HepG2 (cell line): Measurements from ENCODE around the gene TEX30. TPM values are rescaled to one million over a fixed set of nuclear protein-coding genes. Genes with fewer than 3 reads are reported as not detected.

ENCODE experiments used
- ATAC-seq: fragments of 200-7000 bp; cut with Tn5 transposase; 3 replicates; pipeline ENCODE4 v1.9.1; 2020; ENCODE audit warnings: mild to moderate bottlenecking, moderate library complexity
- BruUV-seq: library from RNA; stranded (reverse); fragments of 400-500 nt; replicated peaks from 2 replicates; lab custom pipeline; 2021; lab: Mats Ljungman, UMichigan
- CTCF ChIA-PET: fragments of 300-600 bp; formaldehyde crosslinking; extraction: SDS; loops from one replicate; lab custom pipeline; 2021; ENCODE audit warnings: low total read pairs, inconsistent platforms, low intra/inter-chr PET ratio; lab: Yijun Ruan, JAX
- POLR2A ChIA-PET: fragments of 350-600 bp; sonication (Branson Sonifier 250); formaldehyde crosslinking; loops from one replicate; lab custom pipeline; 2020; ENCODE audit warnings: antibody characterized with exemption, inconsistent platforms; lab: Yijun Ruan, JAX
- DNase-seq: peaks from one replicate; pipeline ENCODE4 v3.0.0-alpha.2; 2015; ENCODE audit warnings: low spot score
- FAIRE-seq: peaks from 3 replicates; lab custom pipeline; 2011; peaks lifted over from hg19 to GRCh38; lab: Jason Lieb, UNC
- H2AFZ ChIP-seq: one replicate; pipeline ENCODE4 v1.6.1; 2011; ENCODE audit warnings: low read length, inconsistent platforms
- H3K27ac ChIP-seq: fragments of 300-600 bp; 3 replicates; pipeline ENCODE4 v1.8.0; 2011; ENCODE audit warnings: mixed run types, mild to moderate bottlenecking, mixed read lengths, low read length, inconsistent platforms; ENCODE audit not compliant: insufficient read depth; ENCODE audit errors: extremely low read length
- H3K27me3 ChIP-seq, 2 experiments: fragments of 200-600 bp in 1 of 2; 2 replicates in 1 of 2; 3 replicates in 1 of 2; pipeline versions ENCODE4 v1.6.0 to v1.8.0; 2011; ENCODE audit warnings: low read length in 2 of 2, mild to moderate bottlenecking in 2 of 2, moderate library complexity in 2 of 2, inconsistent platforms in 1 of 2; ENCODE audit not compliant: insufficient read depth in 2 of 2, control insufficient read depth in 1 of 2
- H3K36me3 ChIP-seq, 2 experiments: fragments of 200-600 bp in 1 of 2; replicated peaks in 1 of 2; 2 replicates in 1 of 2; 3 replicates in 1 of 2; pipeline versions ENCODE4 v1.5.1 to v1.8.0; 2011; ENCODE audit warnings: low read length in 2 of 2, inconsistent platforms in 1 of 2; ENCODE audit not compliant: insufficient read depth in 2 of 2, control insufficient read depth in 1 of 2
- H3K4me1 ChIP-seq: 2 replicates; pipeline ENCODE4 v1.5.1; 2012; ENCODE audit warnings: low read length, inconsistent platforms; ENCODE audit not compliant: insufficient read depth
- H3K4me2 ChIP-seq: 2 replicates; pipeline ENCODE4 v1.6.0; 2011; ENCODE audit warnings: low read depth, low read length, inconsistent platforms
- H3K4me3 ChIP-seq, 3 experiments: fragments of 200-600 bp in 1 of 3; sonication (generic), shearing (Covaris generic) in 1 of 3; replicated peaks in 1 of 3; 2 replicates each; pipeline ENCODE4 v1.5.1; 2011 to 2016; ENCODE audit warnings: low read length in 3 of 3, inconsistent platforms in 2 of 3, low read depth in 2 of 3, mild to moderate bottlenecking in 2 of 3, control low read depth in 1 of 3, mixed read lengths in 1 of 3; ENCODE audit not compliant: insufficient read depth in 1 of 3
- H3K79me2 ChIP-seq: one replicate; pipeline ENCODE4 v1.6.1; 2011; ENCODE audit warnings: low read length, inconsistent platforms; ENCODE audit not compliant: insufficient read depth
- H3K9ac ChIP-seq: 2 replicates; pipeline ENCODE4 v1.6.0; 2011; ENCODE audit warnings: mild to moderate bottlenecking, low read depth, low read length, inconsistent platforms; ENCODE audit not compliant: insufficient read depth
- H3K9me3 ChIP-seq: 2 replicates; pipeline ENCODE4 v1.5.1; 2012; ENCODE audit warnings: mild to moderate bottlenecking, low read length
- H4K20me1 ChIP-seq: 2 replicates; pipeline ENCODE4 v1.6.0; 2011; ENCODE audit warnings: inconsistent platforms, mild to moderate bottlenecking, low read length, moderate library complexity; ENCODE audit not compliant: insufficient read depth
- CCDC6 ChIP-seq: sonication (generic); formaldehyde crosslinking; IDR thresholded peaks from 2 replicates; pipeline ENCODE4 v1.8.1; 2022; ENCODE audit warnings: mild to moderate bottlenecking, missing genetic modification reagents, moderate library complexity
- LCORL ChIP-seq, 2 experiments: fragments of 450-650 bp in 1 of 2; sonication (generic) in 1 of 2; formaldehyde crosslinking in 1 of 2; IDR thresholded peaks; 2 replicates each; pipeline versions ENCODE4 v1.5.0 to v1.6.1; 2017 to 2020; ENCODE audit warnings: antibody characterized with exemption in 1 of 2, missing genetic modification reagents in 1 of 2
- MTA3 ChIP-seq: sonication (generic); formaldehyde crosslinking; IDR thresholded peaks from 2 replicates; pipeline ENCODE4 v1.4.0; 2020; ENCODE audit warnings: missing genetic modification reagents
- SKI ChIP-seq: fragments of 450-650 bp; IDR thresholded peaks from one replicate; pipeline ENCODE4 v1.6.1; 2018; ENCODE audit warnings: mild to moderate bottlenecking; ENCODE audit not compliant: partially characterized antibody
- YY1 ChIP-seq: IDR thresholded peaks from 2 replicates; pipeline ENCODE4 v1.6.1; 2011; ENCODE audit warnings: low read length, low read depth, moderate library complexity, mild to moderate bottlenecking; ENCODE audit not compliant: insufficient read depth, insufficient replicate concordance
- ZNF816 ChIP-seq: sonication (generic); formaldehyde crosslinking; IDR thresholded peaks from 2 replicates; pipeline ENCODE4 v1.8.0; 2022; ENCODE audit warnings: missing genetic modification reagents, mild to moderate bottlenecking, borderline replicate concordance
- WGBS: methylation state at CpG from one replicate; pipeline ENCODE4 v1.1.6; 2017; ENCODE audit warnings: low lambda C conversion rate; 5-methylcytosine and 5-hydroxymethylcytosine counted together
- in situ Hi-C: cut with HindIII; loops from 2 replicates; pipeline ENCODE4 v1.10.0; 2017; ENCODE audit warnings: low pct_unique_long_range_greater_than_20kb; ENCODE audit not compliant: extremely low pct_ligation_motif_present
- intact Hi-C: fragments of 100-400 bp; cut with micrococcal nuclease; formaldehyde crosslinking; loops from one replicate; pipeline ENCODE4 v1.10.0; 2022; ENCODE audit not compliant: unreplicated experiment
- polyA plus RNA-seq, 8 experiments: library from polyadenylated mRNA; depleted of rRNA in 3 of 8; stranded (reverse) in 7 of 8; unstranded in 1 of 8; fragments of >200 nt; fragmentation: Illumina TruSeq in 4 of 8; extraction: Trizol in 4 of 8; gene quantifications; 2 replicates each; pipeline versions ENCODE4 v1.2.1 to v1.2.3, GENCODE V29; 2011 to 2016; ENCODE audit warnings: low read depth in 4 of 8, missing spikeins in 1 of 8, mixed read lengths in 1 of 8; ENCODE audit not compliant: insufficient read depth in 1 of 8
- total RNA-seq, 5 experiments: library from RNA; depleted of rRNA; stranded (reverse); fragments of >200 nt; fragmentation: Illumina TruSeq; extraction: Trizol; gene quantifications; 2 replicates each; pipeline ENCODE4 v1.2.3, GENCODE V29; 2016; ENCODE audit warnings: low read depth in 1 of 5
- TF ChIP-seq, protein P1 (sequence below): IDR thresholded peaks from 2 replicates; pipeline ENCODE4 v1.6.1; 2016; ENCODE audit warnings: missing compliant biosample characterization, missing genetic modification reagents, borderline replicate concordance
- TF ChIP-seq, protein P2 (sequence below): sonication (generic); formaldehyde crosslinking; IDR thresholded peaks from 2 replicates; pipeline ENCODE4 v1.4.0; 2020; ENCODE audit warnings: mild to moderate bottlenecking, missing genetic modification reagents

The TEX30 gene
- total and polyA plus RNA-seq, 2 of the 13 experiments (the other 11 are each of a cell fraction or from before 2014, with no cell fraction given), result 0.60 to 1.2 TPM

- Histone ChIP-seq H3K36me3 (peaks cover 1 to 14% of the 10 kb centered on the region in 2 experiments; a peak in 3 of 5 replicates), H3K27ac (no peak overlapping the region), H4K20me1 (0 out of 2 replicates have a peak, but pooled peaks cover 5% of the 10 kb centered on the region), H2AFZ (no peak overlapping the region), H3K27me3 (no peaks in the 10 kb centered on the region), H3K4me1 (peaks cover 24% of the 10 kb centered on the region), H3K9ac (no peak overlapping the region), H3K4me3 (no peak overlapping the region), H3K79me2 (peaks cover 28% of the 10 kb centered on the region), H3K4me2 (no peak overlapping the region), H3K9me3 (no peaks in the 10 kb centered on the region)
- intact Hi-C loops, result no loop called here
- BruUV-seq, result no TSS peak
- ATAC-seq (no peak), DNase-seq (no peak), FAIRE-seq (no peak)
- CTCF ChIA-PET, result no interaction called here
- in situ Hi-C loops, result no loop called here
- POLR2A ChIA-PET, result interaction anchor here (1.2 kb wide), 1 partner anchor 18 kb away, joined by 3 read pairs; no protein-coding TSS in a partner anchor
- TF ChIP-seq MTA3 (CRISPR knock-in tag), result no peak
- TF ChIP-seq YY1, result peak; percentile 30
- no peak for TF ChIP-seq CCDC6 (CRISPR knock-in tag)
- TF ChIP-seq, protein P1, sequence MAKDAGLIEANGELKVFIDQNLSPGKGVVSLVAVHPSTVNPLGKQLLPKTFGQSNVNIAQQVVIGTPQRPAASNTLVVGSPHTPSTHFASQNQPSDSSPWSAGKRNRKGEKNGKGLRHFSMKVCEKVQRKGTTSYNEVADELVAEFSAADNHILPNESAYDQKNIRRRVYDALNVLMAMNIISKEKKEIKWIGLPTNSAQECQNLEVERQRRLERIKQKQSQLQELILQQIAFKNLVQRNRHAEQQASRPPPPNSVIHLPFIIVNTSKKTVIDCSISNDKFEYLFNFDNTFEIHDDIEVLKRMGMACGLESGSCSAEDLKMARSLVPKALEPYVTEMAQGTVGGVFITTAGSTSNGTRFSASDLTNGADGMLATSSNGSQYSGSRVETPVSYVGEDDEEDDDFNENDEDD (CRISPR knock-in tag), result no peak
Measured at GRCh38 chr13:102812611-102813287, 39.2 kb upstream of the TEX30 start.

GRCh38 chr13:102807699-102808098 is 34.1 kb upstream of the TEX30 start:
- no peak overlapping the region for H2AFZ ChIP-seq
- DNase-seq, result no peak
- H3K4me3 ChIP-seq, result no peak overlapping the region
- WGBS, result 95% methylated on average over 3 of the region's 3 CpGs
- no peak overlapping the region for H3K27ac ChIP-seq
- no peaks in the 10 kb centered on the region for H4K20me1 ChIP-seq
- no peak for ATAC-seq
- H3K9ac ChIP-seq, result no peak overlapping the region
- H3K9me3 ChIP-seq, result no peaks in the 10 kb centered on the region
- no peak overlapping the region for H3K4me2 ChIP-seq
- CTCF ChIA-PET, result no interaction called here
- no peaks in the 10 kb centered on the region for H3K27me3 ChIP-seq
- peaks cover 31% of the 10 kb centered on the region for H3K79me2 ChIP-seq
- intact Hi-C loops, result no loop called here
- BruUV-seq, result no TSS peak
- in situ Hi-C loops, result no loop called here
- FAIRE-seq, result no peak
- peaks cover 8% of the 10 kb centered on the region for H3K4me1 ChIP-seq
- POLR2A ChIA-PET, result no interaction called here
- peaks cover 0 to 8% of the 10 kb centered on the region in 2 experiments; a peak in 3 of 5 replicates for H3K36me3 ChIP-seq
- TF ChIP-seq LCORL (IDR thresholded peaks at IDR 0.05) (no peak), LCORL (CRISPR knock-in tag; IDR thresholded peaks at IDR 0.05) (no peak), ZNF816 (no peak), SKI (no peak)
- TF ChIP-seq, protein P2, sequence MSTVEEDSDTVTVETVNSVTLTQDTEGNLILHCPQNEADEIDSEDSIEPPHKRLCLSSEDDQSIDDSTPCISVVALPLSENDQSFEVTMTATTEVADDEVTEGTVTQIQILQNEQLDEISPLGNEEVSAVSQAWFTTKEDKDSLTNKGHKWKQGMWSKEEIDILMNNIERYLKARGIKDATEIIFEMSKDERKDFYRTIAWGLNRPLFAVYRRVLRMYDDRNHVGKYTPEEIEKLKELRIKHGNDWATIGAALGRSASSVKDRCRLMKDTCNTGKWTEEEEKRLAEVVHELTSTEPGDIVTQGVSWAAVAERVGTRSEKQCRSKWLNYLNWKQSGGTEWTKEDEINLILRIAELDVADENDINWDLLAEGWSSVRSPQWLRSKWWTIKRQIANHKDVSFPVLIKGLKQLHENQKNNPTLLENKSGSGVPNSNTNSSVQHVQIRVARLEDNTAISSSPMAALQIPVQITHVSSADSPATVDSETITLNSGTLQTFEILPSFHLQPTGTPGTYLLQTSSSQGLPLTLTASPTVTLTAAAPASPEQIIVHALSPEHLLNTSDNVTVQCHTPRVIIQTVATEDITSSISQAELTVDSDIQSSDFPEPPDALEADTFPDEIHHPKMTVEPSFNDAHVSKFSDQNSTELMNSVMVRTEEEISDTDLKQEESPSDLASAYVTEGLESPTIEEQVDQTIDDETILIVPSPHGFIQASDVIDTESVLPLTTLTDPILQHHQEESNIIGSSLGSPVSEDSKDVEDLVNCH (CRISPR knock-in tag), result no peak
